ENCODE results near the gene GAK.

GAK gene

DNA sequence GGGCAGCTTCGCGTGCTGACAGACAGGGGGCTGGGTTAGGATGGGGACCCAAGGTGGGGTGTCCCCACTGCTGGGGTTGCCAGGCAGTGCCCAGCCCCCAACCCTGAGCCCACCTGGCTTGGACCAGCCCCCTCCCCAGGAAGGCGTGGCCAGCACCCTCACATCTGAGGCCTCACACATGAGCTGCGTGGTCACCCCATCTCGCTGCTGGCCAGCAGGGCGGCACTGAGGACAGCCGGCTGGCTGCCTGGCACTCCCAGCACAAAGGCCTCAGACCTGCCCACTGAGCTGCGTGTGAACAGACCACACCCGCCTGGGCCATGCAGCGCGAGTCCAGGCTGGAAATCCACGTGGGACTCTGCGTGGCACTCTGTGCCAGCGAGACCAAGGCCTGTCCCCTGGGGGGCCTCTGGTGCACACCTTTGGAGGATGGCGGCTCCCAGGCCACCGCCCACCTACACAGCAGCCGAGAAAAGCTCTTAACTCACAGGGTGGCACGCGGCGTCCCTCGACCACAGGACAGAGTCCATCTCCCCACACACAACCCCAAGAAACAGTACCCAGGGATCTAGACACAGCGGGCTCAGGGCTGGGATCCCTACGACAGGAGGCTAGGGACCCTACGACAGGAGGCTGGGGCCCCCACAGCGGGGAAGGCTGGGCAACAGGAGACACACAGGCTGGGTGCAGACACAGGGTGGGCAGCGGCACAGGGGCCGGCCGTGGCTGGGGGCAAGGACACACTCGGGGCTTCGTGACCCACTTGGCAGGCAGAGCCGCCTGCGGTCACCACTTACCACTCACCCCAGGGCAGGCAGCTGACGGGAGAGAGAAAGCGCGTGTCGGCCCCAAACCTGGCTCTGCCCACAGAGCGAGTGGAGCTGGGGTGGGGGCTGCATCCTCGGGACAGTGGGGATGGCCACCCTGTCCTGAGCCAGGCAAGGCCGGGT lies 31.4 kb upstream of the GAK start:
- peak overlapping the region; percentile 70 for H3K4me3 ChIP-seq (ENCODE audit: low read depth, low read length)
- TF ChIP-seq, protein P1, sequence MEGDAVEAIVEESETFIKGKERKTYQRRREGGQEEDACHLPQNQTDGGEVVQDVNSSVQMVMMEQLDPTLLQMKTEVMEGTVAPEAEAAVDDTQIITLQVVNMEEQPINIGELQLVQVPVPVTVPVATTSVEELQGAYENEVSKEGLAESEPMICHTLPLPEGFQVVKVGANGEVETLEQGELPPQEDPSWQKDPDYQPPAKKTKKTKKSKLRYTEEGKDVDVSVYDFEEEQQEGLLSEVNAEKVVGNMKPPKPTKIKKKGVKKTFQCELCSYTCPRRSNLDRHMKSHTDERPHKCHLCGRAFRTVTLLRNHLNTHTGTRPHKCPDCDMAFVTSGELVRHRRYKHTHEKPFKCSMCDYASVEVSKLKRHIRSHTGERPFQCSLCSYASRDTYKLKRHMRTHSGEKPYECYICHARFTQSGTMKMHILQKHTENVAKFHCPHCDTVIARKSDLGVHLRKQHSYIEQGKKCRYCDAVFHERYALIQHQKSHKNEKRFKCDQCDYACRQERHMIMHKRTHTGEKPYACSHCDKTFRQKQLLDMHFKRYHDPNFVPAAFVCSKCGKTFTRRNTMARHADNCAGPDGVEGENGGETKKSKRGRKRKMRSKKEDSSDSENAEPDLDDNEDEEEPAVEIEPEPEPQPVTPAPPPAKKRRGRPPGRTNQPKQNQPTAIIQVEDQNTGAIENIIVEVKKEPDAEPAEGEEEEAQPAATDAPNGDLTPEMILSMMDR (IDR thresholded peaks at IDR 0.05; ENCODE audit: control insufficient read depth, extremely low read depth, insufficient read depth): no peak
- no peak for DNase-seq (ENCODE audit: low read depth)

DNA sequence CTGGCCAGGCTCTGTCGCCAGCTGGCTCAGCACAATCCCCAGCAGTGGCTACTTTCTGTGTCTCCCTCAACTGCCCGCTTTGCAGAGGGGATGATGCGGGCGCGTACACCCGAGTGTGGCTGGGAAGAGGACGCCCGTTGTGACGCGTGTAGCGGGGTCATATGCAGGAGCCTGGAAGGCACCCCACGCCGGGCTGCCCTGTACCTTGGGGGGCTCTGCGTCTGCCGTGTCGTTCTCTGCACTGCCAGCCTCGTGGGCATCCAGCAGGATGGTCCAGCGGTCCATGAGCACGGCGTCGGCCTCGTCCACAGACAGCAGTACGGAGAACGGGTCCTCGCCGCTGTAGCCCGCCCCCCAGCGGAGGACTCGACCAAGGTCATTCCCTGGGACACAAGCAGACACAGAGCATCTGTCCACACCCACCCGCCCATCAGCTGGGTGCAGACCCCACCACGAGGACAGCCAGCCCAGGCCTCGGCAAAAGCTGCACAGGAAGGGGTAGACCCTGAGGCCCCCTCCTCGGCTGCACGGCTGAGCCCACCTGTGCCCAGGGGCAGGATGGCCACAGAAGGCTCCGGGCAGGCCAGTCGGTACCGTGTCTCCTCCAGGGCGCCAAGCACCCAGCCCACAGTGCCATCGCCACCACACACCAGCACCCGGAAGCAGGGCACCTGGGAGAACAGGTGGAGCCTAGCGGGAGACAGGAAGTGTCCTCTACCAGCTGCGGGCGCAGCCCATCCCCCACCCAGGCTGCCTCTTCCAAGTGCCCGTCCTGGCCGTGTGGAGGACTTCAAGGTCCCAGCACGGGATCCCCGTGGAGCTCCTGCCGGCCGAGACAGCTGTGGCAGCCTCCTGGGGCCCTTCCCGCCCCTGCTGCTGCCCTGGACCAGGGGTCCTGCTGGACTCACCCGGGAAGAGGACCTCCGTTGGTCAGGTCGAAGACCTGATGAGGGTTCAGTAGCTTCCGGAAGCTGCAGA lies 30.4 kb upstream of the GAK start:
- DNase-seq (ENCODE audit: low read depth): peak; percentile 64
- TF ChIP-seq, protein P1 (IDR thresholded peaks at IDR 0.05; ENCODE audit: control insufficient read depth, extremely low read depth, insufficient read depth): peak; percentile 20; the same call in 1 of the 2 replicates
- peak overlapping the region; percentile 70 for H3K4me3 ChIP-seq (ENCODE audit: low read depth, low read length)

DNA sequence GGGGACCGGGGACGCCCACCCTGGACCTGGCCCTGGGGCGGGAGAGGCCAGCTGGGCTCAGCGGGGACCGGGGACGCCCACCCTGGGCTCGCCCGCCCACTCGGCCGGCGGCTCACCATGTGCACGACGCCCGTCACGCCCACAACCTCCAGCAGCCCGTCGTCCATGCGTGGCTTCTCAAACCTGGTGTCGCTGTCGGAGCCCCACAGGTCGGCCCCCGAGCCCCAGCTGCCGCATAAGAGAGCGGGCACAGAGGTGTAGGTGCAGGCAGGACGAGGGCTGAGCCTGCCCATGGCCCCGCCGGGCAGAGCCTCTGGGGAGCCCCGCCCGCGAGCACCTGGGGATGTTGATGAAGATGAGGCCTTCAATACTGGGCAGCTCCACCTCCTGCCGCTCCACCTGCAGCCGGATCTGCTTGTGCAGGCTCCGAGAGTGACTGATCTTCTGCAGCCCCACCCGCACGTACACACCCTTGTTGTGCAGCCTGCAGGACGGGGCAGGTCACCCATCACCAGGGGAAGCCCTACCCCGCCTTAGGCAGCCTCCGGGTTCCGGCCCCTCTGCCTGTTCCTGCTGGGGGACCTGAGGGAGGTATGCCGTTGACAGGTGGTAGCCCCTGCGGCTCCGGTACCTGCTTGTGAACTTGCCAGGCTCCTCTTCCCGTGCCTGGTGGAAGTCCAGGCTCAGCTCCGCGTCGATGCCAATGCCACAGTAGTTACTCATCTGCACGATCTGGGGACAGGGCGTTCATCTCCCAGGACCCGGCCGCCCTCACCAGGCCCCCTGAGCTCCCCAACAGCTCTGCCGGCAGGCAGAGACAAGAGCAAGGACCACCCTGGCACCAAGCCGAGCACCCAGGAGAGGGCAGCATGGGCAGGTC lies 29.5 kb upstream of the GAK start:
- no peak for DNase-seq (ENCODE audit: low read depth)
- H3K4me3 ChIP-seq (ENCODE audit: low read depth, low read length): peak overlapping the region; percentile 70
- TF ChIP-seq, protein P1 (IDR thresholded peaks at IDR 0.05; ENCODE audit: control insufficient read depth, extremely low read depth, insufficient read depth): no peak

DNA sequence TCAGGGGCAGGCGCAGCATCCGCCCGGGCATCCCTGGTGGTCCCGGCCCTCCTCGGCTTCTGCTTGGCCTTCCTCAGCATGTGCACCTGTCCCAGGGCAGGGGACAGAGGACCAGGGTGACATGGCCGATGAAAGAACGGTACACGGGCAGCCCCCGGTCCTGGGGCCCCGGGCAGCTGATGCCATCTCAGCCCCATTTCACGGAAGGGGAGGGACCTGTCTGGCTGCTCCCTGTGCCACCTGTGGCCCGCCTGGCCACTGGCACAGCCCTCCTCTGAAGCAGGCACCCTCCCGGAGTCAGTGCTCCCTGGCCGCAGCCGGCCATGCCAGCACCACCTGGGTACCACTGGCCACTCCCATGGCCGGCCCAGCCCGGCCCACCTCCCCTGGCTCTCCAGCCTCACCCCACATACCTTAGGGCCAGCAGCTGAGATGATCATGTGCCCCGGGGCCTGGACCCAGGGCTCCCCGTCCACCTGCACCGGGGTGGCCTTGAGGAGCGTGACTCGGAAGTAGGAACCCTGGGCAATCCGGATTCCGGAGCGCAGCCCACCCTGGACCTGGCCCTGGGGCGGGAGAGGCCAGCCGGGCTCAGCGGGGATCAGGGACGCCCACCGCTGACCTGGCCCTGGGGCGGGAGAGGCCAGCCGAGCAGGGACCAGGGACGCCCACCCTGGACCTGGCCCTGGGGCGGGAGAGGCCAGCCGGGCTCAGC lies 28.7 kb upstream of the GAK start:
- TF ChIP-seq, protein P1 (IDR thresholded peaks at IDR 0.05; ENCODE audit: control insufficient read depth, extremely low read depth, insufficient read depth): no peak
- no peak overlapping the region for H3K4me3 ChIP-seq (ENCODE audit: low read depth, low read length)
- DNase-seq (ENCODE audit: low read depth): no peak

DNA sequence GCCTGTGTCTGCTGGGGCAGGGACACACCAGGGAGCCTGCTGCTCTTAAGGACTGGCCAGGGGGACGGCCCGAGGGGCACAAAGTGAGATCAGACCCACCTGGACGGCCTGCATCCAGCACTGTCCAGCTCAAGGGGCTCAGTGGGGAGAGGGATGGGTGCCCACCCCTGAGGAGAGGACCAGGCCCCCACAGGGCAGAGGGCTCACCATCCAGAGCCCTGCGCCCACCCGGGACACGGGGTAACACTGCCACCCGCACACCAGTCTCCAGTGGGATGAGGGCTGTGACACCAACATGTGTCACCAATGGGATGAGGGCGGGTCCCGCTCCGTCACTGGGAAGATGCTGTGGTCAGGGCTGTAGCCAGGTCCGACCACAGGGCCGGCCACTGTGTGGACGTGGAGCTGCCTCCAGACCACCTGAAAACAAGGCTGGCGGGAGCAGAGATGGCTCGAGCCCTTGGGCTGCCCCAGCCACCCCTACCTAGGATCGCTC lies 28.1 kb upstream of the GAK start:
- no peak overlapping the region for H3K4me3 ChIP-seq (ENCODE audit: low read depth, low read length)
- no peak for DNase-seq (ENCODE audit: low read depth)
- TF ChIP-seq, protein P1 (IDR thresholded peaks at IDR 0.05; ENCODE audit: control insufficient read depth, extremely low read depth, insufficient read depth): no peak

Measured in LNCaP clone FGC (cell line).